MM.1S (cell line): Measurements from ENCODE around the gene YPEL3.

Source experiments
- DNase-seq: peaks from one replicate; pipeline ENCODE4 v3.0.0-alpha.2; 2015
- H2AFZ ChIP-seq: fragments of 300-600 bp; sonication (generic); 2 replicates; pipeline ENCODE4 v1.6.0; 2016; ENCODE audit warnings: antibody characterized with exemption, low read length
- H3F3A ChIP-seq: fragments of 300-600 bp; sonication (generic); 2 replicates; pipeline ENCODE4 v1.6.1; 2016; ENCODE audit warnings: mild to moderate bottlenecking, antibody characterized with exemption, low read length, moderate library complexity, mixed read lengths; ENCODE audit not compliant: insufficient read depth
- H3K27ac ChIP-seq: fragments of 300-600 bp; sonication (generic); 2 replicates; pipeline ENCODE4 v1.5.1; 2016; ENCODE audit warnings: mild to moderate bottlenecking, low read length
- H3K27me3 ChIP-seq: fragments of 300-600 bp; sonication (generic); replicated peaks from 2 replicates; pipeline ENCODE4 v1.6.0; 2016; ENCODE audit warnings: low read length; ENCODE audit not compliant: insufficient read depth
- H3K36me3 ChIP-seq: fragments of 300-600 bp; sonication (generic); replicated peaks from 2 replicates; pipeline ENCODE4 v1.6.1; 2016; ENCODE audit warnings: mild to moderate bottlenecking, low read length, mixed read lengths; ENCODE audit not compliant: insufficient read depth
- H3K4me1 ChIP-seq: fragments of 300-600 bp; sonication (generic); 2 replicates; pipeline ENCODE4 v1.6.1; 2016; ENCODE audit warnings: low read length, mixed read lengths
- H3K4me2 ChIP-seq: fragments of 300-600 bp; sonication (generic); 2 replicates; pipeline ENCODE4 v1.6.0; 2016; ENCODE audit warnings: low read depth, low read length
- H3K4me3 ChIP-seq: fragments of 300-600 bp; sonication (generic); 2 replicates; pipeline ENCODE4 v1.5.1; 2016; ENCODE audit warnings: low read length, mixed read lengths
- H3K79me2 ChIP-seq: fragments of 300-600 bp; sonication (generic); 2 replicates; pipeline ENCODE4 v1.6.1; 2016; ENCODE audit warnings: mixed run types, low read length, mixed read lengths
- H3K9ac ChIP-seq: fragments of 300-600 bp; sonication (generic); 2 replicates; pipeline ENCODE4 v1.6.1; 2016; ENCODE audit warnings: low read length, mixed read lengths
- H3K9me2 ChIP-seq: fragments of 300-600 bp; sonication (generic); replicated peaks from 2 replicates; pipeline ENCODE4 v1.6.1; 2016; ENCODE audit warnings: mild to moderate bottlenecking, low read length, mixed read lengths; ENCODE audit not compliant: insufficient read depth
- H3K9me3 ChIP-seq: fragments of 300-600 bp; sonication (generic); replicated peaks from 2 replicates; pipeline ENCODE4 v1.6.1; 2016; ENCODE audit warnings: mild to moderate bottlenecking, low read length, mixed read lengths; ENCODE audit not compliant: insufficient read depth
- H4K20me1 ChIP-seq: fragments of 300-600 bp; sonication (generic); 2 replicates; pipeline ENCODE4 v1.6.1; 2016; ENCODE audit warnings: mild to moderate bottlenecking, low read length, moderate library complexity, mixed read lengths; ENCODE audit not compliant: insufficient read depth
- CTCF ChIP-seq: fragments of 300-600 bp; sonication (generic); IDR thresholded peaks from 2 replicates; pipeline ENCODE4 v1.5.1; 2016; ENCODE audit warnings: antibody characterized with exemption, low read length, mixed read lengths
- EZH2 ChIP-seq: fragments of 300-600 bp; sonication (generic); optimal IDR thresholded peaks from 2 replicates; pipeline ENCODE3; 2017; ENCODE audit warnings: low read depth, mild to moderate bottlenecking, antibody characterized with exemption, low read length, mixed read lengths
- EZH2phosphoT487 ChIP-seq: fragments of 300-600 bp; sonication (generic); IDR thresholded peaks from 2 replicates; pipeline ENCODE4 v1.6.1; 2018; ENCODE audit warnings: antibody characterized with exemption, low read length

The YPEL3 gene

GRCh38 chr16:30070490-30070889 is 25.5 kb downstream of the YPEL3 start:
- Histone ChIP-seq H3K9me2 (no peaks in the 10 kb centered on the region), H4K20me1 (peaks cover 18% of the 10 kb centered on the region), H3K79me2 (peaks cover 56% of the 10 kb centered on the region), H3K4me3 (no peak overlapping the region), H3K27me3 (no peaks in the 10 kb centered on the region), H3K4me2 (no peak overlapping the region), H3K27ac (no peak overlapping the region), H2AFZ (no peak overlapping the region), H3K36me3 (peaks cover 22% of the 10 kb centered on the region), H3F3A (peaks cover 47% of the 10 kb centered on the region), H3K9me3 (no peaks in the 10 kb centered on the region), H3K4me1 (peaks cover 16% of the 10 kb centered on the region), H3K9ac (no peak overlapping the region)
- DNase-seq: no peak
- no peak for TF ChIP-seq EZH2phosphoT487

- H3K4me1 ChIP-seq: peaks cover 16% of the 10 kb centered on the region
- no peaks in the 10 kb centered on the region for H3K9me3 ChIP-seq
- no peak for DNase-seq
- no peak overlapping the region for H2AFZ ChIP-seq
- H3K9me2 ChIP-seq: no peaks in the 10 kb centered on the region
- no peak overlapping the region for H3K9ac ChIP-seq
- no peaks in the 10 kb centered on the region for H3K27me3 ChIP-seq
- peaks cover 18% of the 10 kb centered on the region for H4K20me1 ChIP-seq
- peaks cover 22% of the 10 kb centered on the region for H3K36me3 ChIP-seq
- H3F3A ChIP-seq: peaks cover 47% of the 10 kb centered on the region
- TF ChIP-seq EZH2phosphoT487: no peak
- TF ChIP-seq EZH2: no peak
- TF ChIP-seq CTCF: no peak
- no peak overlapping the region for H3K4me2 ChIP-seq
- peaks cover 51% of the 10 kb centered on the region for H3K79me2 ChIP-seq
- H3K27ac ChIP-seq: no peak overlapping the region
- no peak overlapping the region for H3K4me3 ChIP-seq
These were observed 26.2 kb downstream of the YPEL3 start for GRCh38 chr16:30069611-30070462.

GRCh38 chr16:30068750-30069610 is 27.0 kb downstream of the YPEL3 start:
- H3K27me3 ChIP-seq: no peaks in the 10 kb centered on the region
- H3F3A ChIP-seq: peaks cover 51% of the 10 kb centered on the region
- no peak overlapping the region for H3K9ac ChIP-seq
- peaks cover 22% of the 10 kb centered on the region for H3K36me3 ChIP-seq
- H3K27ac ChIP-seq: no peak overlapping the region
- H3K4me3 ChIP-seq: no peak overlapping the region
- peaks cover 58% of the 10 kb centered on the region for H3K79me2 ChIP-seq
- peaks cover 18% of the 10 kb centered on the region for H4K20me1 ChIP-seq
- H3K4me1 ChIP-seq: peaks cover 16% of the 10 kb centered on the region
- TF ChIP-seq EZH2 (no peak), EZH2phosphoT487 (no peak), CTCF (peak; percentile 62)
- no peak overlapping the region for H2AFZ ChIP-seq
- no peaks in the 10 kb centered on the region for H3K9me3 ChIP-seq
- peak; percentile 45 for DNase-seq
- no peak overlapping the region for H3K4me2 ChIP-seq
- H3K9me2 ChIP-seq: no peaks in the 10 kb centered on the region
